NT2/D1 (cell line): Measurements from ENCODE around the gene DEXI.
A peak's percentile ranks its signal among the peaks of the same experiment; 100 is the strongest.
"Not testable (repeated sequence)": the region's sequence is repeated elsewhere in the genome, so short reads cannot be mapped to it uniquely, and the experiment has no call there.

Experiments used
- DNase-seq: peaks from one replicate; pipeline ENCODE4 v3.0.0-alpha.2; 2011; ENCODE audit warnings: low read depth, low spot score
- H3K27me3 ChIP-seq: 2 replicates; pipeline ENCODE4 v1.6.0; 2011; ENCODE audit warnings: mild to moderate bottlenecking; ENCODE audit not compliant: insufficient read length, insufficient read depth
- H3K36me3 ChIP-seq: 2 replicates; pipeline ENCODE4 v1.6.1; 2011; ENCODE audit warnings: mild to moderate bottlenecking, low read length, mixed read lengths; ENCODE audit not compliant: insufficient read depth, insufficient read length
- H3K4me1 ChIP-seq: 2 replicates; pipeline ENCODE4 v1.5.1; 2011; ENCODE audit not compliant: insufficient read depth, insufficient read length
- H3K4me3 ChIP-seq: 2 replicates; pipeline ENCODE4 v1.5.1; 2011; ENCODE audit warnings: low read depth; ENCODE audit not compliant: insufficient read length
- H3K9ac ChIP-seq: 2 replicates; pipeline ENCODE4 v1.6.0; 2011; ENCODE audit warnings: low read depth; ENCODE audit not compliant: insufficient read length
- H3K9me3 ChIP-seq: 2 replicates; pipeline ENCODE4 v1.5.1; 2011; ENCODE audit warnings: mild to moderate bottlenecking, low read length; ENCODE audit not compliant: insufficient read depth
- SUZ12 ChIP-seq: IDR thresholded peaks from 2 replicates; pipeline ENCODE4 v1.6.1; 2011; ENCODE audit not compliant: insufficient read length, insufficient read depth; ENCODE audit errors: extremely low read depth
- YY1 ChIP-seq: IDR thresholded peaks from 2 replicates; pipeline ENCODE4 v1.6.1; 2011; ENCODE audit not compliant: insufficient read length, insufficient read depth
- ZNF274 ChIP-seq: IDR thresholded peaks from 2 replicates; pipeline ENCODE4 v1.6.1; 2011; ENCODE audit warnings: mild to moderate bottlenecking, low read depth, low read length

The DEXI gene

GRCh38 chr16:10946308-10946707, 4.0 kb upstream of the DEXI start:
- Histone ChIP-seq H3K27me3 (peaks cover 13% of the 10 kb centered on the region), H3K4me3 (no peak overlapping the region)

GRCh38 chr16:10945065-10945787, 3.0 kb upstream of the DEXI start:
- H3K4me3 ChIP-seq: peak overlapping the region; percentile 78
- no peak for TF ChIP-seq ZNF274
- TF ChIP-seq SUZ12: no peak
- no peak for TF ChIP-seq YY1
- H3K36me3 ChIP-seq: peaks cover 5% of the 10 kb centered on the region
- peaks cover 15% of the 10 kb centered on the region for H3K27me3 ChIP-seq
- no peaks in the 10 kb centered on the region for H3K9me3 ChIP-seq
- peaks cover 22% of the 10 kb centered on the region for H3K4me1 ChIP-seq
- no peak for DNase-seq
- H3K9ac ChIP-seq: peak overlapping the region; percentile 76

More at GRCh38 chr16:10946308-10946707, 4.0 kb upstream of the DEXI start:
- peaks cover 17% of the 10 kb centered on the region for H3K4me1 ChIP-seq
- TF ChIP-seq YY1: no peak
- no peak for TF ChIP-seq ZNF274
- no peak for TF ChIP-seq SUZ12
- no peaks in the 10 kb centered on the region for H3K36me3 ChIP-seq
- no peaks in the 10 kb centered on the region for H3K9me3 ChIP-seq
- no peak for DNase-seq
- H3K9ac ChIP-seq: no peak overlapping the region

DNA sequence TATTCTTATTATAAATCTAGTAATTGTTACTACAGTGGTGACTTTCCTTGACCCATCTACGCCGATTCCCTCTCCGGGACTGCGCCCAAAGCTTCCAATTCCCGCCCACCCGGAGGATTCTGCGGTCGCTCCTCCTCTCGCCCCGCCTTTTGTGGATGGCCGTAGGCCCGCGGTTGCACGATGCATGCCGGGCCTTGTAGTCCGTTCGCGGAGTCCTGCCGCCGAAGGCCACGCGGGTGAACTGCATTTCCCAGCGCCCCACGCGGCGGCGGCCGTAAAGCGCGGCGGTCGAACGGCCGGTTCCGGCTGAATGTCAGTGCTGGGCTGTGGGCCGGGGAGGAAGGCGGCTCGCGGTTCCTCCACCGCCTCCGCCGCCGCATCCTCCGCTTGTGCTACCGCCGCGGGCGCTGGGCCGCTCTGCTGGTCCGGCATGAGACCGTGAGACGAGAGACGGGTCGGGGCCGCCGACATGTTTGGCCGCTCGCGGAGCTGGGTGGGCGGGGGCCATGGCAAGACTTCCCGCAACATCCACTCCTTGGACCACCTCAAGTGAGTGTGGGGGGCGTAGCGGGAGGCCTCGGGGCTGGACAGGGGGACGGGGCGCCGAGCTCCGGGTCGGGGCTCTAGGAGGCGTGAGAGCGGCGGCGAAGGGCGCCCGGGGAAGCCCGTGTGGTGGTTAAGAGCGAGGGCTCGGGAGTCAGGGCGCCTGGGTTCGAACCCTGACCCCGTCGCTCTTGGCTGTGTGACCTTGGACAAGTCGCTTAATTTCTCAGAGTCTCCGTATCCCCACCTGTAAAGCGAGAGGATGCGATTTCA, 2.2 kb upstream of the DEXI start, which contains the start of gene CLEC16A:
Gene CLEC16A, plus strand, starts transcription at position 316 of the 816 bp plus-strand sequence. Its CDS starts 154 bp downstream, at position 470.
- peaks cover 23% of the 10 kb centered on the region for H3K4me1 ChIP-seq

DNA sequence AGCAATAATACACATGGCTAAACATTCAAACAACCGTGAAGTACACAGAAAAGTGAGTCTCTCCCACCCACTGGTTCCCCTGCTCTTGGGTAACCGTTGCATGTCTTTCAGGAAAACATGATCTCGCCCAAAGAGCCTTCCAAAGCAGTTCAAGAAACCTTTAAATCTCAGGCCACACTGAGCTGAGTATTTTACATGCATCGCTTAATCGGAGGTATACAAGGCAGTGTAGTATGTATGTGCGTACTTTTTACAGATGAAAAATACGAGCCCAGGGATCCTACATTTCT, 741 bp upstream of the DEXI start:
- Histone ChIP-seq H3K27me3 (peaks cover 15% of the 10 kb centered on the region), H3K4me3 (peak overlapping the region; percentile 44), H3K9me3 (no peaks in the 10 kb centered on the region), H3K4me1 (peaks cover 14% of the 10 kb centered on the region), H3K9ac (peak overlapping the region; percentile 74), H3K36me3 (peaks cover 27% of the 10 kb centered on the region)
- TF ChIP-seq ZNF274: no peak
- TF ChIP-seq SUZ12: no peak
- no peak for TF ChIP-seq YY1
- no peak for DNase-seq

More for the DNA sequence above, 2.2 kb upstream of the DEXI start, which contains the start of gene CLEC16A:
- Histone ChIP-seq H3K9ac (peak within 1 kb of the TSS; percentile 76), H3K9me3 (no peaks in the 10 kb centered on the region), H3K4me3 (peak within 1 kb of the TSS; percentile 78), H3K27me3 (peaks cover 15% of the 10 kb centered on the region), H3K36me3 (peaks cover 13% of the 10 kb centered on the region)
- TF ChIP-seq SUZ12: no peak
- TF ChIP-seq YY1: peak; percentile 45
- TF ChIP-seq ZNF274: no peak
- peak; percentile 92 for DNase-seq

- Histone ChIP-seq H3K27me3 (peaks cover 15% of the 10 kb centered on the region), H3K36me3 (peaks cover 37% of the 10 kb centered on the region), H3K9ac (peak overlapping the region; percentile 78), H3K4me3 (peak overlapping the region; percentile 56)
- DNase-seq, H3K4me1 ChIP-seq, H3K9me3 ChIP-seq: not testable (repeated sequence)
These were observed 325 bp downstream of the DEXI start for GRCh38 chr16:10941935-10942351.

DNA sequence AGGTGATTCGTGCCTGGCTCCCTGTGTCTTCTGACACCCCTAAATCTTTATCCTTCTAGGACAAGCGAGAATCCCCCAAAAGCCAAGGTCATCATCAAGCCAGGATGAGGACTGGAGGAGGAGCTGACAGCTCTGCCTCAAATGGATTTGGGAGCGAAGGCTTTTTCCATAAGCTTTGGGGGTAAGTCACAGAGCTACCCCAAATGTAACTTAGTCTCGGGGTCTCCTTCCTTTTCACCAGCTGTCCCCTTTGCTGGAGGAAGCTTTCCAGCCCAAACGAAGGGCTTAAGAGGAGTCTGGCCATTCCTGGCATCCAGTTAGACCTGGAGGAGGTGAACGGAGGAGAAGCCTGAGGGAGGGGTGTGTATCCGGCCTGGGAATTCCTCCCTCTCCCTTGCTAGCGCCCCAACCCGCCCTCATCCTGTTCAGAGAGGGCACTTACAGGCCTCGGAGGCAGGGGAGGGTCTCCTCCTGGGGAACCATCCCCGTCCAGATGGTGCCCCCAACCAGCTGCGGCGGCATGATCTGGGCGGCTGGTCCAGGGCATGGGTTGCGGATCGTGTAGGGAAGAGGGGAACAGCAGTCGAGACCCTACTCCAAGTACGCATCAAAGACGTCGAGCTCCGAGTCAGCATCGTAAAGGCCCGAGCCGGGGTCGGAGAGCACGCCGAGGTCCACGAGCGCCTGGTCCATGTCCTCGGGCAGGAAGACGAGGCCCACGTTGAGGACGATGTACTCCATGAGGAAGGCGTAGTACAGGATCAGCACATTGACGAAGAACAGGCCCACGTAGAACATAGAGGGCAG, 938 bp downstream of the DEXI start:
- DNase-seq: no peak
- Histone ChIP-seq H3K9me3 (no peaks in the 10 kb centered on the region), H3K36me3 (peaks cover 39% of the 10 kb centered on the region), H3K27me3 (peaks cover 15% of the 10 kb centered on the region), H3K4me3 (peak overlapping the region; percentile 56), H3K9ac (peak overlapping the region; percentile 78), H3K4me1 (peaks cover 10% of the 10 kb centered on the region)
- TF ChIP-seq YY1 (no peak), SUZ12 (no peak), ZNF274 (no peak)

GRCh38 chr16:10940501-10941079, 1.7 kb downstream of the DEXI start:
- Histone ChIP-seq H3K9me3 (no peaks in the 10 kb centered on the region), H3K4me3 (peak overlapping the region; percentile 56), H3K4me1 (peaks cover 10% of the 10 kb centered on the region), H3K27me3 (peaks cover 15% of the 10 kb centered on the region), H3K9ac (peak overlapping the region; percentile 78), H3K36me3 (peaks cover 44% of the 10 kb centered on the region)
- TF ChIP-seq YY1: no peak
- TF ChIP-seq ZNF274: no peak
- TF ChIP-seq SUZ12: no peak
- DNase-seq: no peak
